Measurements from ENCODE around the gene SH3PXD2B.

- TF ChIP-seq CTCF (IDR thresholded peaks at IDR 0.05; ENCODE audit: low read depth, low read length, poor library complexity, severe bottlenecking) (no peak), EZH2phosphoT487 (IDR thresholded peaks at IDR 0.05; ENCODE audit: borderline replicate concordance, low read length) (no peak)
Observed at GRCh38 chr5:172456076-172456722, 1.9 kb upstream of the SH3PXD2B start.
